Umbilical cord (tissue), 2 donors: ENCODE results near the gene HOXA6. TPM values are rescaled to one million over a fixed set of nuclear protein-coding genes. Genes with fewer than 3 reads are reported as not detected.

ENCODE experiments used
- DNase-seq: peaks from one replicate; pipeline ENCODE4 v3.0.0-alpha.2; 2015; ENCODE audit warnings: low spot score
- total RNA-seq: library from RNA; depleted of rRNA; stranded (reverse); fragments of >200 nt; gene quantifications from one replicate; pipeline ENCODE4 v1.2.3, GENCODE V29; 2014; ENCODE audit warnings: low replicate concordance; ENCODE audit not compliant: insufficient read depth

HOXA6 gene
- total RNA-seq, 1 donor from 2014 or later: not detected

- DNase-seq: no peak
Observed at GRCh38 chr7:27140126-27140857, 7.3 kb downstream of the HOXA6 start.

GRCh38 chr7:27139334-27140125 lies 8.0 kb downstream of the HOXA6 start:
- no peak for DNase-seq

- DNase-seq: no peak
Observed at GRCh38 chr7:27138985-27139333, 8.6 kb downstream of the HOXA6 start.

GRCh38 chr7:27138472-27138871 lies 9.1 kb downstream of the HOXA6 start:
- DNase-seq: no peak

GRCh38 chr7:27137640-27138315 lies 9.8 kb downstream of the HOXA6 start:
- no peak for DNase-seq

- DNase-seq: no peak
Observed at GRCh38 chr7:27134392-27134791, 13.2 kb downstream of the HOXA6 start.

GRCh38 chr7:27133409-27134231 lies 14.0 kb downstream of the HOXA6 start:
- DNase-seq: no peak

- no peak for DNase-seq
Observed at GRCh38 chr7:27132978-27133377, 14.6 kb downstream of the HOXA6 start.

GRCh38 chr7:27132214-27132613 lies 15.4 kb downstream of the HOXA6 start:
- no peak for DNase-seq

- no peak for DNase-seq
Observed at GRCh38 chr7:27131390-27131819, 16.2 kb downstream of the HOXA6 start.

GRCh38 chr7:27130540-27131389 lies 16.8 kb downstream of the HOXA6 start, which contains the start of gene HOXA4:
TSS of gene HOXA4 (minus strand) at chr7:27130757. CDS start at chr7:27130733, 24 bp downstream.
- peak; percentile 93 for DNase-seq

- DNase-seq: no peak
Observed at GRCh38 chr7:27129729-27130539, 17.6 kb downstream of the HOXA6 start.

GRCh38 chr7:27128776-27129728 lies 18.5 kb downstream of the HOXA6 start:
- no peak for DNase-seq

GRCh38 chr7:27128034-27128433 lies 19.5 kb downstream of the HOXA6 start:
- peak; percentile 66 for DNase-seq

GRCh38 chr7:27126596-27127327 lies 20.8 kb downstream of the HOXA6 start:
- no peak for DNase-seq

GRCh38 chr7:27125986-27126394 lies 21.6 kb downstream of the HOXA6 start:
- DNase-seq: no peak

- DNase-seq: no peak
Observed at GRCh38 chr7:27124902-27125689, 22.5 kb downstream of the HOXA6 start.
